DMS79 (cell line): ENCODE data around the gene MOGAT3.
A peak's percentile ranks its signal among the peaks of the same experiment; 100 is the strongest.

Experiments
- DNase-seq: peaks from one replicate; lab custom pipeline; 2025; lab: John Stamatoyannopoulos, UW

Gene MOGAT3

GRCh38 chr7:101160910-101161309 lies 39.9 kb downstream of the MOGAT3 start:
- DNase-seq, result no peak

DNA sequence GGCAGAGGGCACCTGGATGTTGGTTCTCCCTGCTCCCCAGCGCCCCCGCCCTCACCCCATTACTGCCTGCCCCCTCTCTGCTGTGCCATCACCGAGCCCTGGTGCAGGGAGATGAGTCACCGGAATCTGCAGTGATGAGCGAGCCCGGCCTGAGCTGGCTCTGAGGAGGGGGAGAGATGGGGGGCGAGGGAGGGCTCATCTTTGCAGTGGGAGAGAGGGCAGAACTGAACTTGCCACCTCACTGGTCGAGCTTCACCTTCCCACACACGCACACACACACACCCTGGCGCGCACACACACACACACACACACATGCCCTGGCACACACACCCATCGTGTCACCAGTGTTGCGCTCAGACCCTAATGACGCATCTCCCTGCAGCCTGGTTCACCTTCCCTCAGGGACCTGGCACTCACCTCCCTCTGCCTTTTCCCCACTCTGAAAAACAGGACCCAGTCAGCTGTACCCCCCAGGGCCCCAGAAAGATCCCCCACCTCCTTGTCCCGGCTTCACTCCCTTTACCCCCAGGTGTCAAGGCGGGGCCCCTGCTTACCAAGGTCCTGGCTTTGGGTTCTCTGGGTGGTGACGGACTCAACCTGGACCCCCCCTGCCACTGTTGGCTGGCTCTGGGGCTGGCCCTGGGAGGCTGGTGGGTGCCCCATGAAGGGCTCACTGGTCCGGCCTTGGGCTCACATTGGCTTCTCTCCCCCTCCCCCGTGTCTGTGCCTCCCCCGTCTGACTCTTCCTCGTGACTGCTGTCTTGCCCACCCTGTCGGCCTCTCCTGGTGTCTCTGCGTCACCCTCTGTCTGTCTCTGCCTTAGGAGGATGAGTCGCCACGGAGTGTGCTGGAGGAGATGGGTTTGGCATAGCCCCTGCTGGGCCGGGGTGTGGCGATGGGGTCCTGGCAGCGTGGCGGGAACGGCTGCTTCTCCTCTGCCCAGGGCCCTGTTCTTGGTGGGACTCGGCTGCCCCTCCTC lies 40.9 kb downstream of the MOGAT3 start:
- no peak for DNase-seq

DNA sequence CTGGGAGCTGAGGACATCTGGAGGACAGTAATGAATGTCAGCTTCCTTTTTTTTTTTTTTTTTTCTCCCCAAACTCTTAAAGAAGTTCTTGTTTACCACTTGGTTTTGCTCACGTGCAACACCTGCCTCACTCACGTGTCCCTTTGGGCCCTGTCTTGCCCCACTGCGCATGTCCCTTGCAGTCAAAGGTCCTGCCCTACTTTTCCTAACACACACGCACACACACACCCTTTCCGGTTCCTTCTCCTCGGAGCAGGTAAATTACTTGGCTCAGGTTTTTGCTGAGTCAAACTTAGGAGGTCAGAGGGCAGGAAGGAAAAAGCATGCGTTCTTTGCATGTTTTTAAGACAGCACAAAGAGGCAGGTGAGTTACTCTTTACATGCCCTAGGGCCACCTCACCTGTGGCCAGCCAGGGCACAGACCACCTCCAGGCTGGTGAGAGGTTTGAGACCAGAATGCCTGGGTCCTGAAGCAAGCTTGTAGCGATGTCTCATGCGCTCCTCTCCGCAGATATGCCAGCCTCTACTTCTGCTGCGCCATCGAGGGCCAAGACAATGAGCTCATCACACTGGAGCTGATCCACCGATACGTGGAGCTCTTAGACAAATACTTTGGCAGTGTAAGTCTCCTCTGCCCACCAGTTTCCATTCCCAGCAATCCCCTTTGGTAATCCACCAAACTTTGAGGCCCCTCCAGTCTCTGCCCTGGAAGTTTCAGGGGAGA lies 43.8 kb downstream of the MOGAT3 start:
- DNase-seq, result no peak

- DNase-seq, result no peak
These were observed 44.6 kb downstream of the MOGAT3 start for GRCh38 chr7:101156277-101156676.

GRCh38 chr7:101155303-101155702 lies 45.5 kb downstream of the MOGAT3 start:
- no peak for DNase-seq

DNA sequence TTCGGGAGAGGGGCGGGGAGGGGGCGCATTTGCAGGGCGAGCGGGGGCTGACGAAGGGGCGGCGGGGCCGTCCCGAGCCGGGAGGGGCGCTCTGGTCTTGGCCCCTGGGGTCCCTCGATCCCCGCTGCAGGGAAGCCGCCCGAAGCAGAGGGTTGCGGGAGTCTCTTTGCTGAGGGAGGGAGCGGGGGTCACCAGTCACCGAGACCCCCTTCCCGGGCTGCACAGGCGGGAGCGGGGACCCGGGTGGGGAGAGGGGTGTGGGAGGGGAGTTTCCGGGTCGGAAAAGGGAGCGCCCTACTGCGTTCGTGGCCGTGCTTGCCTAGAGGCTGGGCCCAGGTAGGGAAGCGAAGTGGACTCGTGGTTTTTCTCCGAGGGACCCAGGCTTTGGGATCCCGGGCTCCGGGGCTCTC lies 46.1 kb downstream of the MOGAT3 start:
- DNase-seq, result no peak

DNA sequence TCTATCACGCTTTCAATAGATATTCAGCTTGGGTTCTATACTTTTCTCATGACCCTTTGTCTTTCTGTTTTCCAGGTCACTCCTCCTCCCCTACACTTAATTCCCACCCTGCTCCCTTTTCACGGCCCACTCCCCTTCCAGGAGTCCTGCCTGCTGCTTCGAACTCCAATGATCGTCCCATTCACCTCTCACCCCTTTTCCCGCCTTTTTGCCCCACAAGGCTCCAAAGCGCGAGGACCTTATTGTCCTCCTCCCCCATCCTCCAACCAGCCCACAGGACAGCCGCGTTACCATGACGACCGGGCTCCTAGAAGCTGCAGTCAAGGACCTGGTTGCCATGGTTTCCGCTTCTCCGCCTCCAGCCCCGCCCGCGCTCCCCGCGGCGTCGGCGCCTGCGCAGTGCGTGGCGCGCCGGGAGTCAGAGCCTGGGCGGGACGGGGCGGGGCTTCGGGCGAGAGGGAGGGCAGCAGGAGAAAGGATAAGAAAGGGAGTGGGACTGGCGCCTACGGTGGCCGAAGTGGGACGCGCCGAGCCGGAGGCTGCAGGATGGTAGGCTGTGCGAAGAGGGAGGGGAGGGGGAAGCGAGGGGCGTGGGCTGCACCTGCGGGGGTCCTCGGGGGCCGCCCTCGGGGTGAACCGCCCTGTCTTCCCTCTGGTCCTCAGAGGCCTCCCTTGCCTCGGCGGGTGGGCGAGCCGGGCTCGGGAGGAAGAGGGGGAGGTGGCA lies 46.7 kb downstream of the MOGAT3 start, which contains the start of gene AP1S1:
Gene AP1S1, plus strand, starts transcription at position 508 of the 724 bp plus-strand sequence. Its CDS starts 39 bp downstream, at position 547.
- DNase-seq, result peak; percentile 97

DNA sequence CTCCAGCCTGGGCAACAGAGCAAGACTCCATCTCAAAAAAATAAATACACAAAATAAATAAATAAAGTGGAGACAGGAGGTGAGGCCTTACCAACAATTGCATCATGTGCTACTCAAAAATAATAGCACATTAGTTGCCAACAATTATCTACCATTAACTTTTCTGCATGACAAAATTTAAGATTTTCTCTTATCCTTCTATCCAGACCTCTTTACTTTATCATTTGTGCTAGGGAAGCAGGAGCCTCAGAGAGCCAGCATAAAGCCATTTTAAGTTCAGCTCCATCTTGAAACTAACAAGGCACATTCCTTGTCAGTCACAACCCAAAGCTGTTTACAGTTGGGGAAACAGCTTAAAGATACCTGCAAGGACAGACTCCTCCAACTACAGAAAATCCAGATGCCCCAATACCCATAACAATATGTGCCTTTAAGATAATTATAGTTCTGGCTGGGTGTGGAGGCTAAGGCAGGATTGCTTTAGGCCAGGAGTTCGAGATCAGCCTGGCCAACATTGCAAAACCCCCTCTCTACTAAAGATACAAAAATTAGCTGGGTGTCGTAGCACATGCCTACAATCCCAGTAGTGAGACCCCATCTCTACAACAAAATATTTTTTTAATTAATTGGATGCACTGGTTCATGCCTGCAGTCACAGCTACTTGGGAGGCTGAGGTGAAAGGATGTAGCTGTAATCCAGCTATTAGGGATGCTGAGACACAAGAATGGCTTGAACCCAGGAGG lies 48.8 kb downstream of the MOGAT3 start:
- DNase-seq, result no peak
